Mononuclear cell (primary cell): ENCODE data around the gene TXK. TPM values are rescaled to one million over a fixed set of nuclear protein-coding genes. Genes with fewer than 3 reads are reported as not detected.

Experiments
- H3K27me3 ChIP-seq: 2 replicates; pipeline ENCODE4 v1.6.0; 2011; ENCODE audit warnings: low read length, control low read depth; ENCODE audit not compliant: insufficient read depth
- H3K4me1 ChIP-seq: 2 replicates; pipeline ENCODE4 v1.5.1; 2011; ENCODE audit warnings: mild to moderate bottlenecking, low read length, control low read depth; ENCODE audit not compliant: insufficient read depth
- H3K4me3 ChIP-seq: 2 replicates; pipeline ENCODE4 v1.5.1; 2011; ENCODE audit warnings: mild to moderate bottlenecking, low read length, moderate library complexity
- H3K9me3 ChIP-seq: 2 replicates; pipeline ENCODE4 v1.5.1; 2011; ENCODE audit warnings: low read depth, mild to moderate bottlenecking, control low read depth, low read length
- total RNA-seq: library from RNA; depleted of rRNA; stranded (reverse); fragments of >200 nt; gene quantifications from one replicate; pipeline ENCODE4 v1.2.3, GENCODE V29; 2012

The TXK gene
- total RNA-seq, 1 donor, result 74.9 TPM

DNA sequence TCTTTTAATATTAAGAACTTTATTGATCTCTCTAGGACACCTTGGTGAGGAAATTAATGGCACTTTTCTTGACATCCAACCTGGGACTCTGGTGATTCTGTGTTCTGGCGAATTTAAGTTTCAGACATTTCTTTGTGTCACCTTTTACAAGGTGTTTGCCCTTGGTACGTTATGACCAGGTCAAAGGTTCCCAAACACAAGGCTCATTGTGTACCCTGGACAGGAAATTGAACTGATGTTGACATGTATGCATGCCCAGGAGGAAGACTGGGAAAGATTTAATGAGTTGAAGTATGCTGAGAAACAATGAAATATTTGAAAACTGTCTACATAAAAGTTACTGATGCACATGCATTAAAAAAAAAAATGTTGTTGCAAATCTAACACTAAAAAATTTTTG lies 95.4 kb downstream of the TXK start:
- Histone ChIP-seq H3K4me1 (peaks cover 20% of the 10 kb centered on the region), H3K27me3 (peaks cover 5% of the 10 kb centered on the region), H3K4me3 (no peak overlapping the region), H3K9me3 (no peaks in the 10 kb centered on the region)

- Histone ChIP-seq H3K27me3 (no peaks in the 10 kb centered on the region), H3K4me3 (no peak overlapping the region), H3K4me1 (peaks cover 11% of the 10 kb centered on the region), H3K9me3 (no peaks in the 10 kb centered on the region)
Observed at GRCh38 chr4:48037117-48037462, 97.0 kb downstream of the TXK start.

GRCh38 chr4:48035952-48036351 lies 98.1 kb downstream of the TXK start:
- no peaks in the 10 kb centered on the region for H3K9me3 ChIP-seq
- H3K4me3 ChIP-seq, result no peak overlapping the region
- no peaks in the 10 kb centered on the region for H3K27me3 ChIP-seq
- peaks cover 11% of the 10 kb centered on the region for H3K4me1 ChIP-seq

- no peaks in the 10 kb centered on the region for H3K9me3 ChIP-seq
- H3K4me1 ChIP-seq, result peaks cover 11% of the 10 kb centered on the region
- no peaks in the 10 kb centered on the region for H3K27me3 ChIP-seq
- H3K4me3 ChIP-seq, result no peak overlapping the region
Observed at GRCh38 chr4:48033825-48034413, 100.1 kb downstream of the TXK start.

- H3K4me1 ChIP-seq, result peaks cover 11% of the 10 kb centered on the region
- no peak overlapping the region for H3K4me3 ChIP-seq
- no peaks in the 10 kb centered on the region for H3K27me3 ChIP-seq
- H3K9me3 ChIP-seq, result no peaks in the 10 kb centered on the region
Observed at GRCh38 chr4:48033412-48033811, 100.6 kb downstream of the TXK start.

GRCh38 chr4:48032721-48033120 lies 101.3 kb downstream of the TXK start:
- H3K9me3 ChIP-seq, result no peaks in the 10 kb centered on the region
- no peaks in the 10 kb centered on the region for H3K27me3 ChIP-seq
- H3K4me3 ChIP-seq, result no peak overlapping the region
- peaks cover 11% of the 10 kb centered on the region for H3K4me1 ChIP-seq

DNA sequence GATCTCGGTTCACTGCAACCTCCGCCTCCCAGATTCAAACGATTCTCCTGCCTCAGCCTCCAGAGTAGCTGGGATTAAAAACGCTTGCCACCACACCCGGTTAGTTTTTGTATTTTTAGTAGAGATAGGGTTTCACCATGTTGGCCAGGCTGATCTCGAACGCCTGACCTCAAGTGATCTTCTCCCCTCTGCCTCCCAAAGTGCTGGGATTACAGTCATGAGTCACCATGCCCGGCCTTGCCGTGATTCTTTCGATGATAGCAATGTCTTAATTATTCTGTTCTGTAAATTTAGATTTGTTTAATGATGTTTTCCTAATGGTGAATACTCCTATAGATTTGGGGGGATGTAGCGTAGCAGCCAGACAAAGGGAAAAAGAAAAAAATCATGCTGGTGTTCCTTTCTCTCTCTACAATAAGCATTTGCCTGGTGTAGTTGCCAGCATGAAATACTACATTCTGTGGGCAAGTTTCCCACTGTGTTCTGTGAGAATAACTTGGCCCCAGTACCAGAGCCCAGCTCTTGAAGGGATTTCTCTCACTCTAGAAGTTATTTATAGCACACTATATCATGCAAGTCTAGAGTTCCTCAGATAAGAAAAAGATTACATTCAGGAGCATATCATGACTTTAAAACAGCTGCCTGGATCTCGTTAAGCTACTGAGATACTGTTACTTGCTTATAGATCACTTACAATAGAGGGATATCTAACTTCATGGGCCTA lies 102.1 kb downstream of the TXK start:
- H3K4me1 ChIP-seq, result peaks cover 6% of the 10 kb centered on the region
- H3K27me3 ChIP-seq, result no peaks in the 10 kb centered on the region
- H3K4me3 ChIP-seq, result no peak overlapping the region
- no peaks in the 10 kb centered on the region for H3K9me3 ChIP-seq

- Histone ChIP-seq H3K4me3 (no peak overlapping the region), H3K9me3 (no peaks in the 10 kb centered on the region), H3K27me3 (no peaks in the 10 kb centered on the region), H3K4me1 (no peaks in the 10 kb centered on the region)
Observed at GRCh38 chr4:48030470-48030869, 103.6 kb downstream of the TXK start.

DNA sequence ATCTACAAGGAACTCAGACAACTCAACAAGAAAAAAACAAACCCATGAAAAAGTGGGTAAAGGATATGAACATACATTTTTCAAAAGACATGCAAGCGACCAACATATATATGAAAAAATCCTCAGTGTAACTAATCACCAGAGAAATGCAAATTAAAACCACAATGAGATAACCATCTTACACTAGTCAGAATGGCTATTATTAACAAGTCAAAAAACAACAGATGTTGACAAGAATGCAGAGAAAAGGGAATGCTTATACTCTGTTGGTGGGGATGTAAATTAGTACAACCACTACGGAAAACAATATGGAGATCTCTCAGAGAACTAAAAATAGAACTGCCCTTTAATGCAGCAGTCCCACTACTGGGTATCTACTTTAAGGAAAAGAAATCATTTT lies 105.4 kb downstream of the TXK start:
- H3K9me3 ChIP-seq, result no peaks in the 10 kb centered on the region
- no peak overlapping the region for H3K4me3 ChIP-seq
- H3K27me3 ChIP-seq, result no peaks in the 10 kb centered on the region
- no peaks in the 10 kb centered on the region for H3K4me1 ChIP-seq

DNA sequence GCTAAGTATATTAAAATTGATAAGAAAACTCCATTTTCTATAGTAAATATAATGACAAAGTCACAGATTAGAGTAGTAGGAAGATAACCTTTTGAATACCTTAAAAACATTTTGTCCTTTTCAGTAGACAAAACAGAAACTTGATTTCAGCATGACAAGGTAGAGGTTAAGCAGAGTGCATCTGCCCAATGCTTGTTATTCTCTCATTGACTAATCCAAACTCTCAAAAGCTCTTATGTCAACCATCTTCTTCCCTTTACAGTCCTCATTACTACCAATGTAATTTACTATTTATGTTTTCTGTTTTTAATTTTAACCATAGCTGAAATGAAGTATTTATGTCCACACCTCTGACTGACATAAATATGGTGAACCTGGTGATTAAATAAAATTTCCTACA lies 106.4 kb downstream of the TXK start:
- Histone ChIP-seq H3K4me3 (no peak overlapping the region), H3K27me3 (no peaks in the 10 kb centered on the region), H3K4me1 (no peaks in the 10 kb centered on the region), H3K9me3 (no peaks in the 10 kb centered on the region)

- no peak overlapping the region for H3K4me3 ChIP-seq
- H3K9me3 ChIP-seq, result no peaks in the 10 kb centered on the region
- H3K27me3 ChIP-seq, result no peaks in the 10 kb centered on the region
- H3K4me1 ChIP-seq, result no peaks in the 10 kb centered on the region
Observed at GRCh38 chr4:48025005-48025404, 109.0 kb downstream of the TXK start.

DNA sequence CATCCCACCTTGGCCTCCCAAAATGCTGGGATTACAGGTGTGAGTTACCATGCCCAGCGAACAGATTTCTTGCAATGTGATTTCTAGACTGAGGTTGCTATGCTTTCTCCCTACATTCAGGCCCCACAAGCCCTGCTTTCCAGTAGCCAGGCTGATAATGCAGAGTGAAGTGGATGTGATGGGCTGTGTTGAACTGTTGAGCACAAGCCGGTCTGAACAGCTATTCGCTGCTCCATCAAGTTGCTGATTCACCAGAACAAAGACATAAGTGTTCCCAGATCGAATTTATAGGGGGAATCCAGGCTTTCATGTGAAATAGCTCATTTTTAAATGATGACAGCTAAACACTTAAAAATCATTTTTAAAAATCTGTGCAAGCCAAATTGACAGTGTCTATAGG lies 109.5 kb downstream of the TXK start:
- no peaks in the 10 kb centered on the region for H3K4me1 ChIP-seq
- H3K27me3 ChIP-seq, result no peaks in the 10 kb centered on the region
- H3K4me3 ChIP-seq, result no peak overlapping the region
- no peaks in the 10 kb centered on the region for H3K9me3 ChIP-seq

DNA sequence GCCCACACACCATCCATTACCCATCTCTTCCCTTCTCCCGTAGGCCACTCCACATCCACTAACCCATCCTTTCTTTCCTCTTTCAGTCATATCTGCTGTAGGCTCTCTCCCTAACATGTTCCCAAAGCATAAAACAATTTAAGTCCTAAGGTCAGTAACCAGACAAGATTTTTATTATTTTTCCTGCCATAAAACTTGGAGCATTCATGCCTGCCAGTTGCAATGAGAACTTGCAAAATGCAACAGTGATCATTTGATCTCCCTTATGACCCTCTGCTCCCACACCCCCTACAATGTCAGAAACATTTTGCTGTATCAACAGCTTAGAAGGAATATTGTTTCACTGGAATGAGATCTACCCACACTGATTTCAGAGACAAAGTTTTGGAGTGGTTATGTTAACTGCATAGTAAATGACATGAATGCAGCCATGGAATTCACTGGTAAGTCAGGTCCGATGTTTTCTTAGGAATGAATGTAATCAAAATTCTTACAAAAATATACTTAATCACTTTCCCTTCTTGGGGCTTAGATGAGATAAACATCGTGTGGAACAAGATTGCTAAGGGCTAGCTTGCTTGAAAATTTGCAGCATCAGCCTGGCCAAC lies 111.8 kb downstream of the TXK start:
- Histone ChIP-seq H3K4me1 (peaks cover 2% of the 10 kb centered on the region), H3K9me3 (no peaks in the 10 kb centered on the region), H3K4me3 (no peak overlapping the region), H3K27me3 (peaks cover 20% of the 10 kb centered on the region)

GRCh38 chr4:48021100-48021499 lies 113.0 kb downstream of the TXK start:
- Histone ChIP-seq H3K9me3 (no peaks in the 10 kb centered on the region), H3K4me3 (no peak overlapping the region), H3K27me3 (peaks cover 31% of the 10 kb centered on the region), H3K4me1 (peaks cover 14% of the 10 kb centered on the region)

DNA sequence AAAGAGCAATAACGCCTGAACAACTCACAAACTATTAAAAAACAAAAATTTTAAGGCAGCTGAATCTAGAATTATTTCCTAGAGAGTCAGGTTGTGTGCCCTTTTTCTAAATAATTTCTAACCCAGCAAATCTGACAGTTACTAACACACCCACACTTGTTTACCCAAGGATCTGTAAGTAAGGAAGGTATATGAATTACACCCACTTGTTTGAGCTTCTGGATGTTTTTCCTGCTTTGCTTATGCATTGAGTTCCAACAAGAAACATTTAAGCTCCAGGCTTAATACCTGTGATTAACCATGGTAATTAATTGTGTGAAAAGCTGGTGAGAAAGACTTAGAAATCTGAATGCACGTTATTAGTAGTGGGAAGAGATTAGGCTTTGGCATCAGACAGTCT lies 115.9 kb downstream of the TXK start:
- H3K9me3 ChIP-seq, result no peaks in the 10 kb centered on the region
- peaks cover 41% of the 10 kb centered on the region for H3K27me3 ChIP-seq
- no peak overlapping the region for H3K4me3 ChIP-seq
- H3K4me1 ChIP-seq, result peaks cover 16% of the 10 kb centered on the region

- peaks cover 16% of the 10 kb centered on the region for H3K4me1 ChIP-seq
- peak overlapping the region; percentile 44 for H3K4me3 ChIP-seq
- no peaks in the 10 kb centered on the region for H3K9me3 ChIP-seq
- peaks cover 41% of the 10 kb centered on the region for H3K27me3 ChIP-seq
Observed at GRCh38 chr4:48017108-48017571, 116.9 kb downstream of the TXK start.
